Measurements from ENCODE around the gene RPF1.
"Not testable (repeated sequence)": the region's sequence is repeated elsewhere in the genome, so short reads cannot be mapped to it uniquely, and the experiment has no call there.

Gene RPF1

DNA sequence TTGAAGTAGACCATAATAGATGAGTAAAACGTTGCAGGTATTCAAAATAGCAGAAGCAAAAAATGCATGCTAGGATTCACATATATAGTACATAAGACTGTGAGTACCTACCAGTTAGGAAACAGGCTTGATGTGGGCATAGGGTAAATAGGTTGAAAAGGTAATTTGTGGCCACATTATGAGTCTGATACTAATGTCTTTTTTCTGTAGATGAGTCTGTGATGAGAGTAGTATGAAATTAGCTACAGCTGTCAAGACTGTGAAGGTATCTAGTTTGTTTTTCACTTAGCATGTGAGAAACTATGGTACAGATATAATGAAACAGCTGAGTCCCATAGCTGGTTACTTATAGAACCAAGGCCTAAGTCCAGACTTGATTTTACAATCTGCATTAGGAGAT is 14.7 kb downstream of the RPF1 start:
- no peak for DNase-seq (ENCODE audit: low read depth)

- no peak for DNase-seq (ENCODE audit: low read depth)
Observed at GRCh38 chr1:84496498-84496897, 17.4 kb downstream of the RPF1 start.

- DNase-seq (ENCODE audit: low read depth): no peak
Observed at GRCh38 chr1:84497631-84498275, 18.7 kb downstream of the RPF1 start.

DNA sequence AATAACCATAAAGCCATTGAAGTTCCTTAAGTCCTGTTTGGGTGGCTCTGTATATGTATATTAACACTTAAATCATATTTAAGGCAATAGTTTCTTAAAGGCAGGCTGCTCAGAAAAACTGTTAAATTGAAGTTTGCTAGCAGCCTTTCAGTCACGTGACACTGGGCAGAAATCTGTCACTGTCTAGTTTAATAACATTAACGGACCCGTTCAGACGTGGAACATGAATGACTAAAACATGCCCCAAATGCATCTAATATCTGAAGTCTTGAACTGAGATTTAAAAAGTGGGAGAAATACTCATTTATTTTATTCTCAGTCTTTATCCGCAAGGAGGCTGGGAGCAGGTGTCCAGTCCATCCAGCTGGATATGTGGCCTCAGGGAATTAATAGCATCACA is 23.9 kb downstream of the RPF1 start:
- DNase-seq (ENCODE audit: low read depth): no peak

DNA sequence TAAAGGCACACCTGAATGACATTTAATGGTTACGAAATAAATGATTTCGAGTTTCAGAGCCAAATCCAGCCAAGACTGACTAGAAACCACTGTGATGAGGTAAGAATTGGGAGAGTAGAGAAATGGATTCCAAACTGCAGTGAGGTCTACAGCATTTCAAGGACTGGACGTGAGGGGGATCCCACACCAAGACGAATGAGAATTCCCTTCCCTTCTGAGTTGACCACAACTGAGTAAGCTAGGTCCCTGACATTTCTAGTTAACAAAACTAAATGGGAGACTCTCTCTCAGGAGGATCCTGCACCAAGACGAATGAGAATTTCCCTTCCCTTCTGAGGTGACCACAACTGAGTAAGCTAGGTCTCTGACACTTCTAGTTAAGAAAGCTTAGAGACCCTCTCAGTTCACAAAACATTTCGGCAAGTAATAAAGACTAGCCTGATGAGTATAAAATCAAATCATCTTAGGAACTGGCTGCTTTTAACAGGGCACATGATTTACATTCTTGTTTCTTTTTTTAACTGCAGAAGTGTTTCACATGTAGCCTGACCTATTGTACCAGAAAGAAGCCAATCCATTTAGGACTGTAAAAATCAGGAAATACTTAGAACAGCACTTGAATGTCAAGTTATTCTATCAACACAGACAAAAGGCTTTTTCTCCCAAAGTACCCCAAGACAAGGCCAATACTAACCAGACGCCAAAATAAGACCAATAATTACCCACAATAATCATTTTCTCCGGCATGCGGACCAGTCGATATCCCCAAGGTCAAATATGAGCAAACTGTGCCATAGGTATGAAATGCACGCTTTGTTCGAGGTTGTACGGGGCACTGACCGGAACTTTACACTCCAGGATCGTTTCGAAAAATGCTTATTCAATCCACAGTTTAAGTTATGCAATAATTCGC is 25.8 kb downstream of the RPF1 start:
- DNase-seq (ENCODE audit: low read depth): no peak

DNA sequence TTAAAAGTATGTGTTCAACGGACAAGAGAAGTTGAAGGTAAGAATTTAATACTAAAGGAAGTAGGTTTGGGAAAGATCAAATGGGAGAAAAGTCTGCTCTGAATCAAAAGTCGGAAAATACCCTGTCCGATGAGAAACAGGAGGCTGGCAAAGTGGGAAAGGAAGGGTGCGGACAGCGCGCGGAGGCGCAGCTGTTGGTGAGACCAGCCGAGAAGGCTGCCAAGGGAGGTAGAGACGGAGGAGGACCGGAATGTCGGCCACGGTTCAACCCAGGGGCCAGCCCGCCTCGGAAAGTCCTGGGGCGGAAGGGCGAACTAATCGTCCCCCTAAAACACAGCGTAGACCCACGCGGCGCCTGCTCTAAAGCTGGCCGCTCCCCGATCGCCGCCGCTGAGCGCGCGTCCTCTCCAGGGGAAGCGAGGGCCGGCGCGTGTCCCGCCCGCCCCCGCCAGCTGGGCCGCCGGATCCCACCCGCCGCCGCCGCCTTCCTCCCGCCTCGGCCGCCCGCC is 26.5 kb downstream of the RPF1 start:
- DNase-seq (ENCODE audit: low read depth): no peak

DNA sequence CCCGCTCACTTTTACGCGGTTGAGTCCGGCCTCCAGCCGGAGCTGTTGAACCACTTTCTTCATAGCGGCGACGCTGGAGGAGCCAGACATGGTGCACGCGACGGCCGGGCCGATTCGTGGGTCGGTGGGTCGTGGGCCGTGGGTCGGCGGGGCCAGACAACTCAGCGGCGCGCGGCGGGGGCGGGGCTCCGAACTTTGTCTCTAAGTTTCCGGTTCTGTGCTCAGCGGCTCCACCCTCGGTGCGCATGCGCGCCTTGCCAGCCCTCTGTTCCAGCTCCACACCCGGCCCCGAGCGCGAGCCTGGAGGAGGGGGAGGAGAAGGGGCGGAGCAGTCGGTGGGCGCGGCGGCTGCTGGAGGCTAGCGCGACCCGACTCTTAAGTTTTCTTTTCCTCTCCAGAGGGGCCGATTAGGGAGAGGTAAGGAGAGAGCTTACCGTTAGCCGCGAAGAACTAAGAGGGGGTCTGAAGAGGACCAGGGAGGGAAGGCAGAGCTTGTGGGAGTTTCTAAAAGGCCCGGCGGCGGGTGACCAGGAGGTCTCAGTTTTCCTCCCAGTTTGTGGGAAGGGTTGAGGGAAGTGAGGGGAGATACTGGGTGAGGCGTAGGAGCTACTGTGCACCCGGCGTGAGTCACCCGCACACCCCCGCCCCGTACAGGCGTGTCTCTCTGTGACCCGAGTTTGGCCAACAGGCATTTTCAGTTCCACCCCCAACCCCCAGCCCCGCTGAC is 27.1 kb downstream of the RPF1 start, which contains the start of the genes GNG5 and SPATA1:
GNG5 (minus strand) TSS at position 580 of the 727 bp plus-strand sequence; CDS start at position 90, 490 bp downstream.
SPATA1 (plus strand) TSS at position 385 of the 727 bp plus-strand sequence. CDS start 9,974 bp downstream, outside the sequence.
- peak; percentile 96 for DNase-seq (ENCODE audit: low read depth)

GRCh38 chr1:84506729-84507453 is 27.8 kb downstream of the RPF1 start:
- no peak for DNase-seq (ENCODE audit: low read depth)

DNA sequence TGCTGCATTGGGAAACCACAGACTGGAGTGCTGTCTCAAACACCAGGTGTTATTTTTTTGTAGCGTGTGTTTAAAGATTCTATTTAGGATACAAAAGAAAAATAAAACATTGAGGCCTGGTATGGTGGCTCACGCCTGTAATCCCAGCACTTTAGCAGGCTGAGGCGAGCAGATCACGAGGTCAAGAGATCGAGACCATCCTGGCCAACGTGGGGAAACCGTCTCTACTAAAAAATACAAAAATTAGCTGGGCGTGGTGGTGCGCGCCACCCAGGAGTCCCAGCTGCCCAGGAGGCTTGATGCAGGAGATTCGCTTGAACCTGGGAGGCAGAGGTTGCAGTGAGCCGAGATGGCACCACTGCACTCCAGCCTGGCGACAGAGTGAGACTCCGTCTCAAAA is 28.8 kb downstream of the RPF1 start:
- DNase-seq (ENCODE audit: low read depth): not testable (repeated sequence)

- no peak for DNase-seq (ENCODE audit: low read depth)
Observed at GRCh38 chr1:84508510-84508909, 29.4 kb downstream of the RPF1 start.

- DNase-seq (ENCODE audit: low read depth): no peak
Observed at GRCh38 chr1:84509029-84509428, 30.0 kb downstream of the RPF1 start.

GRCh38 chr1:84510165-84510564 is 31.1 kb downstream of the RPF1 start:
- DNase-seq (ENCODE audit: low read depth): no peak

DNA sequence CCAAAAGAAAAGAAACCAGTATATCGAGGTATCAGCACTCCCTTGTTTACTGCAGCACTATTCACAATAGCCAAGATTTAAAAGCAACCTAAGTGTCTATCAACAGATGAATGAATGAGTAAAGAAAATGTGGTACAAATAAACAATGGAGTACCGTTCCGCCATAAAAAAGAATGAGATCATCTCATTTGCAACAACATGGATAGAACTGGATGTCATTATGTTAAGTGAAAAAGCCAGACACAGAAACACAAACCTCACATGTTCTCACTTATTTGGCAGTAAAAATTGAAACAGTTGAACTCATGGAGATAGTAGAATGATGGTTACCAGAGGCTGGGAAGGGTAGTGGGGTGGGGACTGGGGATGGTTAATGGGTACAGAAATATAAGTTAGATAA is 31.6 kb downstream of the RPF1 start:
- DNase-seq (ENCODE audit: low read depth): no peak

DNA sequence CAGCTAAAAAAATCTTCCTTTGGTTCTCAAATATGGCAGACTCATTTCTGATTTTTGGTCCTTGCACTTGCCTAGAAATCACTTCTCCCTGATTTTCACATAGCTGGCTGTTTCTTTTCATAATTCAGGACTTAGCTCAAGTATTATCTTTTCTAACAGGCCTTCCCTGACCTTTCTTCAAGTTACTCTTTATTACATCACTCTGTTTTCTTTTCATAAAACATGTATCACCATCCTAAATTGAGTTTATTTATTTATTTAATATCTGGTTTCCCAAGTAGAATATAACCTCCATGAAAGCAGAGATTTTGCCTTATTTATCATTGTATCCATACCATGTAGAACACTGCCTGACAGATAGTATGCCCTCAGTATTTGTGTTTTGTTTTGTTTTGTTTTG is 45.5 kb downstream of the RPF1 start:
- DNase-seq (ENCODE audit: low read depth): no peak

DNA sequence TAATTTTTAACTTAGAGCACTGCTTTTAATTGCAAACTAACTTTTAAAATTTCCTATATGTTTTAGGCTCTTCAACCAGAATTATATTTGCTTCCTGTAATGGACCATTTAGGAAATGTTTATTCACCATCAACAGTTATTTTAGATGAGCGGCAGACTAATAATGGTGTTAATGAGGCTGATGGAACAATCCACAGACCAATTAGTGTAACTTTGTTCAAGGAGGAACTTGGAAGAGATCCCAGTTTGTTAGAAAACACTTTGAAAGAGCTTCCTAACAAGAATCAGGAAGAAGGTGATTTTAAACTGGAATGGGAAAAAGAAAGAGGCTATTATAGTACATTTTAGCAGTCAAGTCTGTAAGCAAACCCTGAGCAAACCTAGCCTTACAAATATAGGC is 46.7 kb downstream of the RPF1 start:
- DNase-seq (ENCODE audit: low read depth): no peak

DNA sequence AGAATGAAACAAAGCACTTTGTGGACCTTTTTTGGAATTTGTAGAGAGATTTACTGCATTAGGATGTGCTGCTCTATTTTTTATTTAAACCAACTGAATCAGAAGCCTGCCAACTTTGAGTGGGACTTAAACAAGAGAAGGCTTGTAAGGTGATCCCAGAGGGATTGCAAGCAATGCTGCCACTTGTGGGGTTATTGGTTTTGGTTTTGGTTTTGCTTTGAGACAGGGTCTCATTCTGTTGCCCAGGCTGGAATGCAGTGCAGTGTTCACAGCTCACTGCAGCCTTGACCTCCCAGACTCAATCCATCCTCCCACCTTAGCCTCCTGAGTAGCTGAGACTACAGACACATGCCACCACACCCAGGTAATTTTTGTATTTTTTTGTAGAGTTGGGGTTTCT is 59.5 kb downstream of the RPF1 start:
- DNase-seq (ENCODE audit: low read depth): no peak

DNA sequence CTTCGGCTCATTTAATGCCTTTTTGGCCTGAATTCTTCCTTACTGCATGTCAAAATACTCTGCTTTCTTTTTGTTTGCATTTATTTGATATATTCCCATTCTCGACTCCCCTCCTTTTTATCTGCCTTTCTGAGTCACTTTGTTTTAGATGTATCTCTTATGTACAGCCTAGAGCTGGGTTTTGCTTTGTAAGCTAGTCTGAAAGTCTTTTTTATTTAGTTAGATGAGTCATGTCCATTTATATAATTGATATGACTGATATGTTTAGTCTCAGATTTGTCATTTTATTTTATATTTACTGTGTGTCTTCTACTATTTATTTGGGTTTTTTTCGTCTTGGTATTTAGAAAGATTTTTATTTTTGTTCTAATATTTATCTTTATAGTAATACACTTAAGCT is 60.9 kb downstream of the RPF1 start:
- DNase-seq (ENCODE audit: low read depth): no peak

- no peak for DNase-seq (ENCODE audit: low read depth)
Observed at GRCh38 chr1:84540759-84541158, 61.7 kb downstream of the RPF1 start.

- no peak for DNase-seq (ENCODE audit: low read depth)
Observed at GRCh38 chr1:84541679-84542078, 62.6 kb downstream of the RPF1 start.

Data from stimulated activated CD8-positive, alpha-beta memory T cell treated with anti-CD3 and anti-CD28 coated beads, Interleukin-12 subunit alpha, Interleukin-12 subunit beta, amount 100 ng/mL, for 4 hours (primary cell).